Astrocyte of the cerebellum (primary cell): ENCODE results near the gene SAMD8.

Experiments
- DNase-seq: peaks from one replicate; pipeline ENCODE4 v3.0.0-alpha.2; 2011; ENCODE audit warnings: low read depth
- H3K4me3 ChIP-seq: 2 replicates; pipeline ENCODE4 v1.5.1; 2011; ENCODE audit warnings: mild to moderate bottlenecking, low read depth, low read length, moderate library complexity
- CTCF ChIP-seq: IDR thresholded peaks from 2 replicates; pipeline ENCODE4 v1.5.1; 2012; ENCODE audit warnings: low read length, low read depth, moderate library complexity, mild to moderate bottlenecking; ENCODE audit errors: missing control alignments
- in situ Hi-C: cut with HindIII; loops from 2 replicates; pipeline ENCODE4 v1.10.0; 2017; ENCODE audit warnings: low sequenced_read_pairs

SAMD8 gene

GRCh38 chr10:75100764-75101291, 10.6 kb upstream of the SAMD8 start:
- no peak for TF ChIP-seq CTCF
- in situ Hi-C loops: no loop called here
- no peak overlapping the region for H3K4me3 ChIP-seq
- DNase-seq: no peak

DNA sequence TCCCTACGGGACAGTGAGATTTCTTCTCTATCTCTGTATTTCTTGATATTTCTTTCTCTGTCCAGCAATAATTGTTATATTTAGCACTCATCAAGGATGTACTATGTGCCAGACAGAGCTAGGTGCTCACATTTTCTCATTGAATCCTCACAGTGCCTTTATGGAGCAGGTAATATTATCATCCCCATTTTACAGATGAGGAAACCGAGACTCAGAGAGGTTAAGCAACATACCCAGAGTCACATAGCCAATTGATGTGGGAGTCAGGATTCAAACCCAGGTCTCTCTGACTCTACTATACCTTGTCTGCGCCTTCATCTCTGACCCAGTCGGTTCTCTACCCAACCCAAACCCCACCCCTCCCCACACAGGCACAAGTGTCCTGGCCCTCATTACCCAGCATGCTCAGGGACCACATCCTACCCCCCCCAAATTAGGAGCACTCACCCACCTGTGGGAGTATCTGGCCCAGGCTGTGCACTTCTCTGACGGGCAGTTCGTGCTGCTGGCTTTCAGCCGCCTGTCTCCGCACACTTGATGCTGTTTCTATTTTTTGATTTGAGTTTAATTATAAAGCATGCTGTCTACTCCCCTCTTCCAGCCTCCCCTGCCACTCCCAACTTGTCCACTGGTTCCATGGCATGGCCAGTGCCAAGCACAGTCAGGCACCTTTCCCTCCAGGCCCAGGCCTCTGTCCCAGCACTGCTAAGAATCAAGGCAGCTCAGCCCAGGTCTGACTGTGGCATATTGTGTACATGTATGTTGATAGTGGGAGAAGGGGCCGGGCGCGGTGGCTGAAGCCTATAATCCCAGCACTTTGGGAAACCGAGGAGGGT, 9.8 kb upstream of the SAMD8 start:
- in situ Hi-C loops: no loop called here
- no peak for TF ChIP-seq CTCF
- DNase-seq: no peak
- no peak overlapping the region for H3K4me3 ChIP-seq

DNA sequence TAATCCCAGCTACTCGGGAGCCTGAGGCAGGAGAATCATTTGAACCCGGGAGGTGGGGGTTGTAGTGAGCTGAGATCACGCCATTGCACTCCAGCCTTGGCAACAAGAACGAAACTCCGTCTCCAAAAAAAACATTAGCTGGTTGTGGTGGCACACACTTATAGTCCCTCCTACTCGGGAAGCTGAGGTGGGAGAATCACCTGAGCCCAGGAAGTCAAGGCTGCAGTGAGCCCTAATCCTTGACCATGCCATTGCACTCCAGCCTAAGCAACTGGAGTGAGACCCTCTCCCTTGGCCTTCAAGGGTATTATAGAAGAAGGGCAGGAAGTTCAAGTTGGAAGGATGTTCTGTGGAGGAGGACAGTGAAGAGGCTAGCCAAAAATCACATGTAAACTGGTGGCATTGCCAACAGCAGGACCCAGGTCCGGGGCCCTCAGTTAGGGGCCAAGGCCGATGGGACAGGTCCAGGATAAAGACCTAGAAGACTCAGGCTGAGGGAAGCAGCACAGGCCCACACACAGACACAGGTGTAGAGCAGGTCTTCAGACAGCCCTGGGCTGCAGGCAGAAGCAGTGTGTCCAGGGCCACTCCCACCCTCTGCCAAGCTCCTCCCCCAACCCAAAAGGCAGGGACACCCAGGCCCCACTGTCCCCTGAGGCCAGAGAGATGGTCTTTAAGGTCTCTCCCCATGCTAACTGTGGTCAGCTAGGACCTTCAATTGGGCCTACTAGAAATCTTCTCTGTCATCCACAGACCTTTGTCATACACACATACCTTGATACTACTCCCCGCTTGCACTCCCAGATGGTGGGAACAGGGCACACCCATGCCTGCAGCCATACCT, 8.4 kb upstream of the SAMD8 start:
- no peak overlapping the region for H3K4me3 ChIP-seq
- no peak for TF ChIP-seq CTCF
- no peak for DNase-seq
- in situ Hi-C loops: no loop called here

- DNase-seq: no peak
- no peak overlapping the region for H3K4me3 ChIP-seq
- TF ChIP-seq CTCF: no peak
- in situ Hi-C loops: no loop called here
Observed at GRCh38 chr10:75103881-75104686, 7.4 kb upstream of the SAMD8 start.

DNA sequence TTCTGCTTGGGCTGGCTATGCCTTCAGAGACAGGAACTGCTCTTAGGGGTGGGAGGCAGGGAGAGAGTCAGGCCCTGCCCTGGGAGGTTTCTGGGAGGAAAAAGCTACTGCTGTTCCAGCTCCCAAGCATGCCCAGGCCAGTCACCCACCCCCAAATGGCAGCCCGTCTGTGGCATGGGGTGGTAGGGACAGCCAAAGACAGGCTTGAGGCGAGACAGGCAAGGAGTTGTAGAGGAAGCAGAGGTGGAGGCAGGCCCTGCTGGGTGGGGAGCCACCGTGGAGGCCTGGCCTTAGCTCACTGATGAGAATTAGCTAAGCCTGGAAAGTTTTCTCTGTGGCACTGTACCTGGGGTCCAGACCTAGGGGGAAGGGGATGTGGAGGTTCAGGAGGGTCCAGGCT, 6.6 kb upstream of the SAMD8 start:
- TF ChIP-seq CTCF: no peak
- DNase-seq: no peak
- H3K4me3 ChIP-seq: no peak overlapping the region
- in situ Hi-C loops: no loop called here
